GM18870 (cell line): ENCODE measurements around the gene CERS1.

Experiments used
- ATAC-seq: cut with Tn5 transposase; IDR thresholded peaks from one replicate; pipeline ENCODE4 v1.9.1; 2021; ENCODE audit warnings: moderate library complexity; ENCODE audit not compliant: unreplicated experiment

CERS1 gene

DNA sequence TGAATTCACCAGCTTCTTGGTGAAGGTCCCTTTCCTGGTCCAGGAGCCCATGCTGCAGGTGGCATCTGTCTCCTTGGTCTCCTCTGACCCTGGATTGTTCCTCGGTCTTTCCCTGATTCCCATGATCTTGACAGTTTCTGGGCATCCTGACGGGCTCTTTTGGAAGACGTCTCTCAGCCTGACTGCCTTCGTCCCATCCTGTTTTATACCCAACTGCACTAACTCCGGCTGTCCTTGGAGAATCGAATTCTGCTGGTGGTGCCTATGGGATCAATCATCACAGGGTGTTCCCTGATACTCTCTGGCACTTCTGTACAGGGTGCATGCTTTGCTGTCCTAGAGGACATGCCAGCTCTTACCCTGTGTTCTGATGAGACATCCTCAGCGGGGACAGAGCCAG is 19.1 kb downstream of the CERS1 start:
- ATAC-seq: no peak

DNA sequence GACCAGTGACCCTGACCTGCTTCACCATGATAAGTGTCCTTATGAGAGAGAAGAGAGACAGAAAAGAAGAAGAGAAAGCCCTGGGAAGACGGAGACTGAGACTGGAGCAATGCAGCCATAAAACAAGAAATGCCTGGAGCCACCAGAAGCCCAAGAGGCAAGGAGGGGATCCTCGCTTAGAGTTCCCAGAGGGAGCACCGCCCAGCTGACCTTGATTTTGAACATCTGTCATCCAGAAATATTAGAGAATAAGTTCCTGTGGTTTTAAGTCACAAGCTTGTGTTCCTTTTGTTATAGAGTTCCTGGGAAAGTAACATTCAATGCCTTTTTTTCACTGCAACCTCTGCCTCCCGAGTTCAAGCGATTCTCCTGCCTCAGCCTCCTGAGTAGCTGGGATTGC is 20.2 kb downstream of the CERS1 start:
- no peak for ATAC-seq

DNA sequence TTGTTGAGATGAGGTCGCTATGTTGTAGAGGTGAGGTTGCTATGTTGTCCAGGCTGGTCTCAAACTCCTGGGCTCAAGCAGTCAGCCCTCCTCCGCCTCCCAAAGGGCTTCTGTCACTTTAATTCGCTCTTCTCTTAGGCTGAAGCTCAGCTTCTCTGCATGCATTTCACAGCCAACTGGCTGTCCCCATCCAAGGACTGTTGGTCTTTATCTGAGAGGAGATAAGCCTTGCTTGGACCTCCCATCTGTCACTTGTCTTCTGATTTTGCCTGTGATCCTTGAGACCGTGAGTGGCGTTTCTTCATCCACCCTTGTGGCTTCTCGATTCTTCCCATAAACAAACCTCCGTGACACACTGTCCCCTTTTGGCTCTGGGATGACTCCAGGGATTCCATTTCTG is 24.4 kb downstream of the CERS1 start:
- no peak for ATAC-seq

DNA sequence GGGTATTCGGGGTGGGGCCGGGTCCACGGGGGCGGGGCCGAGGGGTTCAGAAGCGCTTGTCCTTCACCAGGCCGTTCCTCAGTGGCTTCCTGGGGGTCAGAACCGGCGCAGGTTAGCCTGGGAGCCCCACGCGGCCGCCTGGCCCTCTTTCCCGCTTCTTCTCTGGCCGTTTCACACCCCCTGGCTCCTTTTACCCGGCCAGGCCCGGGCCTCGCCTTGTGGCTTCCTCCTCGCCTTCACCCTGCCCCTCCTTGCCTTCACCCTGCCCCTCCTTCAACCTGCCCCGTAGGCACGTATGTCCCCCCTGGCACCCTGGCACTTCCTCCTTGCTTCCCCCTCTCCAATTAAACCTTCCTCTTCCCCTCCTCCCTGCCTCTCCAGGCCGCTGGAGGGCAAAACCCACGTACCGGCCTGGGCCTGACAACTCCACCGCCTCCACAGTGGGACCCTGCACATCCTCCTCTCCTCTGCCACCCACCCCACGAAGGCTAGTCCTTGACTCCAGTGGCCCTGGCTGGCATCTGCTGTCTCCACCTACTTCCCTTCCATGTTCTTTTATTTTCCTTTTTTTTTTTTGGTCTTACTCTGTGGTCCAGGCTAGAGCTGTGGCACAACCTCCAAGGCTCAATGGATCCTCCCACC is 25.3 kb downstream of the CERS1 start:
- ATAC-seq: no peak

GRCh38 chr19:18869781-18870530 is 26.0 kb downstream of the CERS1 start:
- no peak for ATAC-seq

GRCh38 chr19:18869023-18869618 is 26.8 kb downstream of the CERS1 start:
- no peak for ATAC-seq

- ATAC-seq: no peak
Observed at GRCh38 chr19:18868380-18869022, 27.5 kb downstream of the CERS1 start.

DNA sequence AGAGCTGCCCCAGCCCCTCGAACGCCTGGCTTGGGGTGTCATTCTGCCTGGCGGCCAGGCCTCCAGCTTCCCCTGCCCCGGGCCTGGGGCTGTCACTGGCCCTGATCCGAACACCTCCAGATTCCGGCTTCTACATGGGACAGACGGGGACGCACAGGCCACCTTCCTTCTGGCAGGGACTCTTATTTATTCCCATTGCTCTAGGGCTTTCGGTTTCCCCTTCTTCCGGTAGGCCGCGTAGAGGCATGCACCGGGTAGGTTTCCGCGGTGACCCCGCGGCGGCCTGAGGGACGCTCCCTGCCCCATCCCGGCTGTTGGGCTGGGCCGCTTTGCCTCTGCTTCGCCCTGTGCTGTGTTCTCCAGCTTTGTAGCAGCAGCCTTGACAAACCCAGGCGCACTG is 28.2 kb downstream of the CERS1 start:
- no peak for ATAC-seq

GRCh38 chr19:18867199-18867598 is 28.8 kb downstream of the CERS1 start:
- no peak for ATAC-seq

GRCh38 chr19:18866800-18867123 is 29.2 kb downstream of the CERS1 start:
- ATAC-seq: no peak

- no peak for ATAC-seq
Observed at GRCh38 chr19:18865973-18866799, 29.8 kb downstream of the CERS1 start.

DNA sequence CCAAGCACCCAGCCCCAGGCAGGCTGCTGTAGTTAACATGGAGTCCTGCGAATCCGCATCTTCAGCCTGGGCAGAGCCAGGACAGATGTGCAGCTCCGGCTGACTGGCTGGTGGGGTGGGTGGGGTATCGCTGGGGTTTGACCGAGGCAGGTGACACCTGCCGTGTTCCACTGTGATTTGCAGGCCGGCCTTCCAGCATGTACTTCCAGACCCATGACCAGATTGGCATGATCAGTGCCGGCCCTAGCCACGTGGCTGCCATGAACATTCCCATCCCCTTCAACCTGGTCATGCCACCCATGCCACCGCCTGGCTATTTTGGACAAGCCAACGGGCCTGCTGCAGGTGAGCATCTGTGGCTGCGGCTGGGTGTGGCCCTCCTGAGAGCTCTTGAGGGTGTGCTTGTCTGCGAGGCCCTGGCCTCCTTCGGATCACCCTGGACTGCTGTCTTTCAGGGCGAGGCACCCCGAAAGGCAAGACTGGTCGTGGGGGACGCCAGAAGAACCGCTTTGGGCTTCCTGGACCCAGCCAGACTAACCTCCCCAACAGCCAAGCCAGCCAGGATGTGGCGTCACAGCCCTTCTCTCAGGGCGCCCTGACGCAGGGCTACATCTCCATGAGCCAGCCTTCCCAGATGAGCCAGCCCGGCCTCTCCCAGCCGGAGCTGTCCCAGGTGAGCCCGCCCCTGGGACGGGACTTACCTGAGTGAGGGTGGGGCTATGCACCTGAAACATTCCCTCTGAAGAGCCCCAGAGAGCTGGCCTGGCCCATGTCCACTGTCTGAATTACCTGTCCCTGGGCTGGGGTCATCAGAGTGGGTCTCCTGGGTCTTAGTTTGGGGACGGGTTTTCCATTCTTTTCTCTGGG is 30.6 kb downstream of the CERS1 start:
- ATAC-seq: no peak

GRCh38 chr19:18863843-18864362 is 32.1 kb downstream of the CERS1 start:
- no peak for ATAC-seq

DNA sequence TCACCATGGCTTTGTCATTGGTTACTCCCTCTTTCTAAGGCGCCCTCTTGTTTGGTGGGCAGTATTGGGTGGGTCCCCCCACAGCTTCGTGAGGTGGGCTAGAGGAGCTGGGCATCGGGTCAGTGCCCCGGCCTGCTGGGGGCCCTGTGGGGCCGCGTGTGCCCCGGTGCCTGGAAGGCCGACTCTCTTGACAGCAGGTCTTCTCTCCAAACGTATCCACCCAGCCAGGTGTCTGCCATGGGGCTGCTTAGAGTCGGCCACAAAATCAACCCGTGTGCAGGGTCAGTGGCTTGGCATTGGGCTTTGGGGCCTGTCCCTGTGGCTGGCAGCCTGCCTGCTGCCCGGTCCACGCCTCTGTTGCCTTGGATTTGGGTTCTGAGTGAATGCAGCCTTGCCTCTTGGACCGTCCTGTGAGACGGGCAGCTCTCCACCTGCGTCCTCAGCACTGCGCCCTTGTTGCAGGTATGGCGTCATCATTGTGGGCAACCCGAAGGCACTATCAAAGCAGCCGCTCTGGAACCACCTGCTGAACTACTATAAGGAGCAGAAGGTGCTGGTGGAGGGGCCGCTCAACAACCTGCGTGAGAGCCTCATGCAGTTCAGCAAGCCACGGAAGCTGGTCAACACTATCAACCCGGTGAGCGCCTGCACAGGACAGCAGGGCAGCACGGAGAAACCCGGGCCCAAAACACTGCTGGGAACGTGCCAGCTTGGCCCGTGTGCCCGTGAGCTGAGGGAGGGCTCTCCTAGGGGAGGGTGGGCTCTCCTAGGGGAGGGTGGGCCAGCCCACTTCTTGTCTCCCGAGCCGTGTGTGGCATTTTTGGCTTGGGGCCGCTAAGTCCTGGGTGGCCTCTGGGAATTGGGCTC is 32.7 kb downstream of the CERS1 start:
- no peak for ATAC-seq

GRCh38 chr19:18861917-18862316 is 34.0 kb downstream of the CERS1 start:
- ATAC-seq: no peak

DNA sequence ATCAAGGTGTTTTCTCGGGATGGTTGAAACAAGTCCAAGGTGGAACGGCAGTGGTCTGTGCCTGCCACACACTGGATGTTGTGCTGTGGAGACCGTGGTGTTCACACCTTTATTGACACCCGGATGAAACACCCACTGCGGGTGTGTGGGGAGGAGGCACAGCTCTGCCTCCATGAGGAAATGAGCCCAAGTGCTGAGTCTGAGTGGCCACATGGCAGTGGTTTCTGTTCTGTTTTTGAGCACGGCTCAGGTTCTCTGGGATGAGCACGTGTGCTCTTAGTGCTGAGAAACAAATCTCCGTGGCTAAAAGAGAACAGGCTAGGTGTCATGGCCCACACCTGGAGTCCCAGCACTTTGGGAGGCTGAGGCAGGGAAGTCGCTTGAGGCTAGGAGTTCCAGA is 34.7 kb downstream of the CERS1 start:
- ATAC-seq: no peak

DNA sequence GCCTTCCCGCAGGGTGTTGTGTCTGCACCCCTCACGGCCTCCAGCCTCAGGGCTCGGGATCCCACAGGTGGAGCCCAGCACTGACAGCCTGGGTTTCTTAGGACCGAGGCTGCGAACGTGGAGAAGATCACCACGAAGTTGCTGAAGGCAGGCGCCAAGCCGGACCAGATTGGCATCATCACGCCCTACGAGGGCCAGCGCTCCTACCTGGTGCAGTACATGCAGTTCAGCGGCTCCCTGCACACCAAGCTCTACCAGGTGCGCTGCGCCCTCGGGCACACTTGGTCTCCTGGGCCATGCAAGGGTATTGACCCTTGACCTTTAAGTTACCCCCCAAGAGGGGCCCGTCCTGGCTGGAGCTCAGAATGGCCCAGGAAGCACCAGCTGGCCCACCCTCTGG is 35.2 kb downstream of the CERS1 start:
- no peak for ATAC-seq

DNA sequence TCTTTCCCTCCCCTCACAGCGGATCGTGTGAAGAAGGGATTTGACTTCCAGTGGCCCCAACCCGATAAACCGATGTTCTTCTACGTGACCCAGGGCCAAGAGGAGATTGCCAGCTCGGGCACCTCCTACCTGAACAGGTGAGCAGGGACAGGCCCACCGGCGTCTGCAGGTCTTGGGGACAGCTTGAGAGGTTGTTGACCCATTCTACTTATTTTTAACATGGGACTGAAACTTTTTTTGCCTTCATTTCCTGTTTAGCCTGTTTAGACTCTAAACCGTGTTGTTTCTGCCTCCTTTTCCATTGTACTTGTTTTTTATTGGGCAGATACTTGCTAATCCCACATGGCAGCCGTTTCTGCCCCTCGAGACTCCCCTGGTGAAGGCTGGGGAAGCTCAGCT is 35.7 kb downstream of the CERS1 start:
- ATAC-seq: no peak

- ATAC-seq: no peak
Observed at GRCh38 chr19:18859676-18860301, 36.2 kb downstream of the CERS1 start.
